Measurements from ENCODE around the gene EIF2B4. TPM values are rescaled to one million over a fixed set of nuclear protein-coding genes. Genes with fewer than 3 reads are reported as not detected.

EIF2B4 gene
- total and polyA plus RNA-seq, 9 of the 15 experiments (the other 6 are each of a cell fraction or from before 2014, with no cell fraction given), result 29.7 to 80.3 (median 58.9) TPM

- no peak for TF ChIP-seq PATZ1 (CRISPR knock-in tag; IDR thresholded peaks at IDR 0.05; ENCODE audit: borderline replicate concordance)
- TF ChIP-seq ASH1L (IDR thresholded peaks at IDR 0.05; ENCODE audit: borderline replicate concordance, low read depth, partially characterized antibody), result no peak
- TF ChIP-seq ZNF551 (CRISPR knock-in tag; IDR thresholded peaks at IDR 0.05), result no peak
- TF ChIP-seq NR2F6 (CRISPR knock-in tag; IDR thresholded peaks at IDR 0.05), result no peak
- TF ChIP-seq ZNF347 (CRISPR knock-in tag; IDR thresholded peaks at IDR 0.05; ENCODE audit: low read depth), result no peak
- TF ChIP-seq TCF7 (IDR thresholded peaks at IDR 0.05; ENCODE audit: borderline replicate concordance), result peak; percentile 93; the same call in 1 of the 2 replicates
- TF ChIP-seq ZBTB17 (CRISPR knock-in tag; IDR thresholded peaks at IDR 0.05), result peak; percentile 38; the same call in 1 of the 2 replicates
- no peak for TF ChIP-seq MTA2 (IDR thresholded peaks at IDR 0.05; ENCODE audit: low read depth)
- TF ChIP-seq CHAMP1 (IDR thresholded peaks at IDR 0.05), result no peak; the same call in 1 of the 2 replicates
- TF ChIP-seq AFF4 (CRISPR knock-in tag; IDR thresholded peaks at IDR 0.05), result peak; percentile 71
- peak; percentile 3 to 44 for TF ChIP-seq E2F6 (IDR thresholded peaks at IDR 0.05; ENCODE audit: borderline replicate concordance in 1 of 2, extremely low read depth in 1 of 2, insufficient read depth in 1 of 2, insufficient read length in 1 of 2, low read depth in 1 of 2, low read length in 1 of 2, poor library complexity in 1 of 2, severe bottlenecking in 1 of 2)
- no peak for TF ChIP-seq ZZZ3 (IDR thresholded peaks at IDR 0.05)
- TF ChIP-seq ZNF445 (CRISPR knock-in tag; IDR thresholded peaks at IDR 0.05; ENCODE audit: low read depth), result no peak
- TF ChIP-seq CHD2 (IDR thresholded peaks at IDR 0.05; ENCODE audit: low read depth, low read length), result peak; percentile 13
- TF ChIP-seq STAT5B (CRISPR knock-in tag; IDR thresholded peaks at IDR 0.05), result no peak
- TF ChIP-seq SMARCC2 (IDR thresholded peaks at IDR 0.05; ENCODE audit: low read depth), result no peak
Measured at GRCh38 chr2:27370026-27370815, at the start of gene EIF2B4, which contains the start of gene SNX17 (continued).

Measured in K562 (cell line).